ENCODE data around the gene RGS1.

- TF ChIP-seq, protein P1, sequence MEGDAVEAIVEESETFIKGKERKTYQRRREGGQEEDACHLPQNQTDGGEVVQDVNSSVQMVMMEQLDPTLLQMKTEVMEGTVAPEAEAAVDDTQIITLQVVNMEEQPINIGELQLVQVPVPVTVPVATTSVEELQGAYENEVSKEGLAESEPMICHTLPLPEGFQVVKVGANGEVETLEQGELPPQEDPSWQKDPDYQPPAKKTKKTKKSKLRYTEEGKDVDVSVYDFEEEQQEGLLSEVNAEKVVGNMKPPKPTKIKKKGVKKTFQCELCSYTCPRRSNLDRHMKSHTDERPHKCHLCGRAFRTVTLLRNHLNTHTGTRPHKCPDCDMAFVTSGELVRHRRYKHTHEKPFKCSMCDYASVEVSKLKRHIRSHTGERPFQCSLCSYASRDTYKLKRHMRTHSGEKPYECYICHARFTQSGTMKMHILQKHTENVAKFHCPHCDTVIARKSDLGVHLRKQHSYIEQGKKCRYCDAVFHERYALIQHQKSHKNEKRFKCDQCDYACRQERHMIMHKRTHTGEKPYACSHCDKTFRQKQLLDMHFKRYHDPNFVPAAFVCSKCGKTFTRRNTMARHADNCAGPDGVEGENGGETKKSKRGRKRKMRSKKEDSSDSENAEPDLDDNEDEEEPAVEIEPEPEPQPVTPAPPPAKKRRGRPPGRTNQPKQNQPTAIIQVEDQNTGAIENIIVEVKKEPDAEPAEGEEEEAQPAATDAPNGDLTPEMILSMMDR (IDR thresholded peaks at IDR 0.05): no peak
- no peak for TF ChIP-seq POLR2A (IDR thresholded peaks at IDR 0.05)
Observed at GRCh38 chr1:192549937-192550336, 25.6 kb upstream of the RGS1 start.
